Anterior cingulate cortex (tissue), 58 donors: Measurements from ENCODE around the gene SHISAL2A.

Experiments
- DNase-seq, 58 donors: peaks; one replicate each; lab custom pipeline; 2025; lab: John Stamatoyannopoulos, UW

Gene SHISAL2A

DNA sequence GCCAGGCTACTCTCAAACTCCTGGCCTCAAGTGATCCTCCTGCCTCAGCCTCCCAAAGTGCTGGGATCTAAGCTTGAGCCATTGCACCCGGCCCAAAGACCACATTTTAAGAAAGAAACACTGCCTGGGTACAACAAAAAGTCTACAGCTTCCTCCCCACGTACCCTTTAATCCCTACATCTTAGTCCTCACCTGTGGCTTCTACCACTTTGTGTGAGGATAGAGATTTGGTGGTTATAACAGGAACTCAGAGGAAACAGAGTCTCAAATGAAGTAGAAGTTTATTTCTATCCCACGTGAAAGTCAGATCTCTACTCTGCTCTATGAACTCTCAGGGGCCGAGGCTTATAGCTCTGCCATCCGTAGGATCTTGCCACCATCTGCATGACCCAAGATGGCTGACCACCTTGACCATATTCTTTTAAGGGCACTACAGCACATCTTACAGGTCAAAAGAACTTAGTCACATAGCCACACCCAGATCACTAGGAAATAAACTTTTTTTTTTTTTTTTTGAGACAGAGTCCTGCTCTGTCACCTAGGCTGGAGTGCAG is 17.4 kb upstream of the SHISAL2A start:
- DNase-seq, result no peak

DNA sequence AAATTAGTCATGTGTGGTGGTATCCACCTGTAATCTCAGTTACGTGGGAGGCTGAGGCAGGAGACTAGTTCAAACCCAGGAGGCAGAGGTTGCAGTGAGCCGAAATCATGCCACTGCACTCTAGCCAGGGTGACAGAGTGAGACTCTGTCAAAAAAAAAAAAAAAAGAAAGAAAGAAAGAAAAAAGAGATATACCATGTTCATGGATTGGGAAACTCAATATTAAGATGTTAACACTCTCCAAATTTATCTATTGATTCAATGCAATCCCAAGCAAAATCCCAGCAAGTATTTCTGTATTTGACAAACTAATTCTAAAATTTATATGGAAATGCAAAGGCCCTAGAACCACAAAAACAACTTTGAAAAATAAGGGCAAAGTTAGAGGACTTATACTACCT is 11.0 kb upstream of the SHISAL2A start:
- DNase-seq, result no peak

DNA sequence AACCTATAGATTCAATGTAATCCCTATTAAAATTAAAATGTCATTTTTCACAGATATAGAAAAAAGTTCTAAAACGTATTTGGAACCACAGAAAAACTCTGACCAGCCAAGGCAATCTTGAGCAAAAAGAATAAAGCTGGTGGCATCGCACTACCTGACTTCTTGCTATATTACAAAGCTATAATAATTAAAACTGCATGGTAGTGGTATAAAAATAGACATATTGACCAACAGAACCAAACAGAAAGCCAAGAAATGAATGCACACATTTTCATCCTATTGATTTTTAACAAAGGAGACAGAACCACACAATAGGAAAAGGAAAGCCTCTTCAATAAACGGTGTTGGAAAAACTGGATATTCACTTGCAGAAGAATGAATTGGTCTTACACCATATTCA is 9.2 kb upstream of the SHISAL2A start:
- DNase-seq, result no peak

DNA sequence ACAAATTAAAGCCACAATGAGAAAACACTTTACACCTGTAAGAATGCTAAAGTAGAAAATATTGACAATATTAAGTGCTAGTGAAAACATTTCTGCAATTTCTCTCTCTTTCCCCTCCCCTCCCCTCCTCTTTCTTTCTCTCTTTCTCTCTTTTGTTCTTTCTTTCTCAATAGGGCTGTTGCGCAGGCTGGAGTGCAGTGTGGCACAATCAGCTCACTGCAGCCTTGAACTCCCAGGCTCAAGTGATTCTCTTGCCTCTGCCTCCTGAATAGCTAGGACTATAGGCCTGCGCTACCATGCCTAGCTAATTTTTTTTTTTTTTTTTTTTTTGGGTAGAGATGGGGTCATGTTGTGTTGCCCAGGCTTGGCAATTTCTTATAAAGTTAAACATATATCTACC is 5.9 kb upstream of the SHISAL2A start:
- no peak for DNase-seq

DNA sequence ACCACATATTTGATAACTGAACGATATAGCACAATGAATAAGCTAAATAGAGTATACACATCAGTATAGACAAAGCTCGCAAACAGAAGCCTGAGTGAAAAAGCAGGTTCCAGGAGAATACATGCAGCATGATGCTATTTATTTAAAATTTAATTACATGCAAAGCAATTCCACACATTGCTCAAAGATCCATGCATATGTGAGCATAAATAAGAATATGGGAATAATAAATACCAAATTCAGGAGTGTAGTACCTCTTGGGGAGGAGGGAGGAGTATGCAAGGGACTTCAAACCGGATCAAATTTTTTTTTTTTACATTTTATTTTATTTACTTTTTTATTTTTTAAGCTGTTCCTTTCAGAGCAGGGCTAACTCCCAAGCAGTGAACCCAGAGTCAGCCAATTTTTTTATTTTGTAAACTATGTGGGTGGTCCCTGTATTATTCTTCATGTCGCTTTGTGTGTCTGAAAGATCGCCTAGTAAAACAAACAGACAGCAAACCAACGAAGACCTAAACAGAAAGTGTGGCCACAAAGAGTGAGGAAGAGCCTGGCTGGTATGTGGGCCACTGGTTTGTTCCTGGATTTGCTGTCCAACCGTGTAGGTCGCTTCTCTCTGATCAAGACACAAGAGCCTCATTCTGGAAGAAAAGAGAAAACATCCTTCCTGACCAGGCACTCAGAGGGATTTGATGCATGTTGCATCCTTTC is 4.2 kb upstream of the SHISAL2A start:
- DNase-seq, result no peak

DNA sequence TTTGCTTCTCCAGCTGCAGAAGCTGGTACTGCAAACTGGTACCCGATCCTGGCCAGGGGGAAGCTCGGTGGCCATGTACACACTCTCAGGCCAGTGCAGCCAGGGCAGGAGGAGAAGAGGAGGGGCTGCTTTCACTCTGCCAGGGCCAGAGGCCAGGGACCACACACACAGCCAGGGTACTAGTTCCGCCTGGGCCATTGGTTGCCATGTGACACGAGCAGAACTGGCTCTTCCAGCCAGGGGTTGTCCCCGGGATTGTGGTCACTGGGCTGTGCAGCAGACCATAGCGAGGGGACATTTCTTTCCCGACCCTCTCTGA is 3.7 kb upstream of the SHISAL2A start:
- peak in 50 of 58 donors; percentile 6 to 86 (median 52) for DNase-seq

DNA sequence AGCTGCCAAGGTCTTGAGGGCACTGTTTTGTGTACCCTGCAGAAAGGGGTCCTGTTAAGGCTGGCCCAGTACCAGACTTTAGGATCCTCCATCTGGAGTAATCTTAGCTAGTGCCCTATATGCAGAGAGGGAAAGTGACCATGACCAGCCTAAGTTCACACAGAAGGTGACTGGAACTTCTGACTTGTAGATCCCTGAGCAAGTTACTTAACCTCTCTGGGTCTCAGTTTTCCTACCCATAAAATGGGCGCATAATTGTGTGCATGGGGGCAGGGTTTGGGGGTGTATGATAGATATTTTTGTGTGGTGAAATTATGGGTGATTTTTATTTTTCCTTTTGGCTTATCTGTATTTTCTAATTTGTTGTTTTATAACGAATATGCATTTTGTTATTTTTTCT is 3.3 kb upstream of the SHISAL2A start:
- DNase-seq, result no peak

DNA sequence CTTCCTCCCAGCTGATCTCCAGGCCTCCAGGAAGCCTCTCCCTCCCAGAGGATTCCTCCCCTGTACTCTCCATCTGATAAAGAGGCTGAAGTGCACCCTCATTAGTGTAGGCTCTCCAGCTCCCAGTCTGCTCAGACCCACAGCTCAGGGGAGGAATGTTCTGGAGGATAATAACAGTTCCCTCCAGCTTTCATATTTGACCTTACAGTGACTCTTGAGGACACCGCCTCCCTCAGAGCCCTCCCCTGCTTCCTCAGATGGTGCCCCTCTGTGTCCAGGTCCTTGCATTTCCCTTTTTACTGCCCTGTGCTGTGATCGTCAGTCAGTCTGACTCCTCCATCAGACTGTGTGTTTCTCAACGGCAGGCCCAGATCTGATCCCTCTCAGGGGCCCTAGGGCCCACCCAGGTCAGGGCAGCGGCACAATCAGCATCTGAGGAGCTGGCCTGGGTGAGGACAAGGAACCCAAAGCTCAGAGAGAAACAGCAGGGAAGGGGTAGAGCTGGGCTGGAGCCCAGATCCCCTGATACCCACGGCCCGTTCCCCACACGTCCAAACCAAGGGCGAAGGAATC is 1.1 kb upstream of the SHISAL2A start:
- DNase-seq, result no peak

DNA sequence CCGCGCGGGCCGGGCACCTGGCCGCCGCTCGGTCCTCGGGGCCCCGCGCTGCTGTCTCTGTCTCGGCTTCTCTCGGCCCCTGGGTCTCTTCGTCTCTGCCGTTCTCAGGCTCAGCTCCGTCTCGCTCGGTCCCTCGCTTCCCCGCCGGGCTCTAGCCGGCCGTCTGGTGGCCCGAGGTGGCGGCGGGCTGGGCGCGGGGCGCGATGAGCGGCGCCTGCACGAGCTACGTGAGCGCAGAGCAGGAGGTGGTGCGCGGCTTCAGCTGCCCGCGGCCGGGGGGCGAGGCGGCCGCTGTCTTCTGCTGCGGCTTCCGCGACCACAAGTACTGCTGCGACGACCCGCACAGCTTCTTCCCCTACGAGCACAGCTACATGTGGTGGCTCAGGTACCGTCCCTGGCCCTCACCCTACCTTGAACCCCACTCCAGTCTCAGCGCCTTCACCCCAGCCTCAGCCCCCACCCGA is 355 bp downstream of the SHISAL2A start:
- no peak for DNase-seq

DNA sequence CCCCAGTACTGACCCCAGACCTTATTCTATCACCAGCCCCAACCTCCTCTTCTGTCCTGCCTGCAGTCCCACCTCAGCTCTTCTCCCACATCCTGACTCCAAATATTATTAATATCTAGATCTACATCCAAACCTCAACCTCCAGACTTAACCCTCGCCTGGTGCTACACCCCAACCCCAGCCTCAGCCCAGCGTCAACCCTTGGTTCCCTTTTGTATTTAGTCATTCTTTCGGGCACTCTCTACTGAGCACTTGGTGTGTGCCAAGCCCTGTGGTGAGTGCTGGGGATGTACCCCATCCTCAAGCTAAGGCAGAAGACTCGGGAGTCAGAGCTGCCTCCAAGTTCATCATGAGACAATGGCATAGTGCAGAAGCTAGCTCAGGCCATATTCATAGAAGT is 1.1 kb downstream of the SHISAL2A start:
- no peak for DNase-seq

DNA sequence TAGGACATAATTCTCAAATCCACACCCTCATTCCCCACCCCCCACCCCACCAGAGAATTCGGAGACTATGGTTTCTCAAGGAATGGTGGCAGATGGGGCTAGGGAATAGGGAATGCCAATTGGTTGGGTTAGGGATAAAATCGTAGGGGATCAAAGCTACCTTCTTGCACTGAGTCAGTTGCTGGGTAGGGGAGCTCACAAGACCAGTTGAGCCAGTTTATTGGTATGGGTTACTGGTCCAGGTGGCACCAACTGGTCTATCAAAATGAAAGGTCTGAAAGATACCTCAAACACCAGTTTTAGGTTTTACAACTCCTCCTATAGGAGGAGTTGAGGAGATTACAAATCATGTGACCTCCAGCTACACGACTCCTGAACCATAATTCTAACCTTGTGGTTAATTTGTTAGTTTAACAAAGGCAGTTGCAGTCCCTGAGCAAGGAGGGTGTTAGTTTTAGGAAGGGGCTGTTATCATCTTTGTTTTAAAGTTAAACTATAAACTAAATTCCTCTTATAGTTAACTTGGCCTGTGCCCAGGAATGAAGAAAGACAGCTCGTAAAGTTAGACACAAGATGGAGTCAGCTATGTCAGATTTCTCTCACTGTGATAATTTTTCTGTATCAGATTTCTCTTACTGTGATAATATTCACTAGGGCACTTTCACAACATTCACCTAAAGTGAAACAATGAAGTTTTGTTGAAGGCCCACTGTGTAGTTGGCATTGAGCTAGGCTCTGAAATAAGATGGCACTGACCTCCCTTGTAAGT is 2.5 kb downstream of the SHISAL2A start:
- no peak for DNase-seq

DNA sequence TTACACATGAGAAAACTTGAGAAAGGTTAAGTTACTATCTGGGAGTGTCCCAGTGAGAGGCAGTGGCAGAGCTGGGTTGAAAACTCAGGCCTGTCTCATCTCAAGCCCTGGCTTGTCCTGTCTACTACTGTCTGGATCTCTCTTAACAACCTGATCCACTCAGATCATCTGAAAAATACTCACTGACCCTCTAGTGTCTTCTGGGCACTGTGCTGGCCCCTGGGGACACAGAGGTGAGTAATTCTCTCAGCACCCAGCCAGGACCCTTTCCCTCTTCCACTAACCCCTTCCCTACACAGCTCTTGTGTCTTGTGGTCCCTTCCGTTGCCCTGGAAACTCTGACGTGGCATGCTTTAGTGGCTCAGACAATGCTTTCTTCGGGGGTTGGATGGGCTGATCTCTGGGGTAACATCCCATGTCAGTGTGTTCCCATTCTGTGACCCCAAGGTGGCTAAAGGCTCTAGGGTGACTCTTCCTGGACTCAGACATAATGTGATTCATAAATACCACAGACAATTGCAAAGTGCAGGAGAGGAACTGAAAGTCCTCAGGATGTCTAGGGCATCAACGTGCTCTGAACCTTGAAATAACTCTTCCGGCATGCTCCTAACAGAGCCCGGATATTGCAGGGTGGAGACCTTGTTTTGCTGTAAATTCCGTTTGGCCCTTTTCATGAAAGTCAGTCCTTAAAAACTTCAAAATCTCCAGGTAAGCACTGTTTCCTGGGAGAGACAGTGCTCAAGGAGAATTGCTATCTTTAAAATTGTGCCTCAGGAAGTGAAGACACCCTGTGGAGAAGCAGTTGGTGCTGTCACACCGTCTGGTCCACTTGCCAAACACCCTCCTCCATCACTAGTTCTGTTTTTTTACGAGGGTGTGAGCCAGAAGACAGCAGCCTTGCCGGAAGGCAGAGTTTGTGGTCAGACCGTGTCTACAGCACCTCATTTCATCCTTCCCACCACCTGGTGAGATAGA is 4.0 kb downstream of the SHISAL2A start:
- DNase-seq, result peak in 5 of 58 donors; percentile 1 to 14 (median 7)

DNA sequence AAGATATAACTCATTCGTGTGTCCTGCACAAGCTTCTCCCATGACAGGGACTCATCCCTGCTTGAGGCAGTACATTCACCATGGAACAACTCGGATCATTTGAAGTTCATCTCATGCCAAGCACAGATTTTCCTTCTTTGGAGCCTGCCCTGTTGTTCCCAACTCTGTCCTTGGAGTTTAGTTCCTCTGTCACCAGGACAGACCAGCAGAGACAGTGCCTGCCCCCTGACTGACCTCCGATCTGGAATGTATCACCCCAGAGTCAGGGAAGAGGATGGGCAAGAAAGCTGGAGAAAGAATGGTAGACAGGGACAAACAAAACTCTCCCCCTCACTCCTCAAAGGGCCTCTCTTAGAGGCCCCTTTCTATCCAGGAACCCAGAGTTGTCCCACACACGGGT is 5.0 kb downstream of the SHISAL2A start:
- DNase-seq, result no peak

DNA sequence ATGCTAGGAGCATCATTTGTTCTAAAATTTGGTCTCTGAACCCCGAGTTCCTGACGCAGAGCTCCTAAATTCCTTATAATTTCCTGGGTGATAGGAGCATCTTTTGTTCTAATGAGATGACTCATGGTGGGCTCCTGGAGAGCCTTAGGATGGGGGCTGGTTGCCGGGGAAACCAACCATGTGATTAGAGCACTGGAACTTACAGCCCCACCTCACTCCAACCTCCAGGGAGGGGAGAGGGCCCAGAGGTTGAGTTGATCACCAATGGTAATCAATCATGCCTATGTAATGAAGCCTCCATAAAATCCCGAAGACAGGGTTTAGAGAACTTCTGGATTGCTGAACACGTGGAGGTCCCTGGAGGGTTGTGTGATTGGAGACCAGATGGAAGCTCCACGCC is 7.7 kb downstream of the SHISAL2A start:
- DNase-seq, result no peak

DNA sequence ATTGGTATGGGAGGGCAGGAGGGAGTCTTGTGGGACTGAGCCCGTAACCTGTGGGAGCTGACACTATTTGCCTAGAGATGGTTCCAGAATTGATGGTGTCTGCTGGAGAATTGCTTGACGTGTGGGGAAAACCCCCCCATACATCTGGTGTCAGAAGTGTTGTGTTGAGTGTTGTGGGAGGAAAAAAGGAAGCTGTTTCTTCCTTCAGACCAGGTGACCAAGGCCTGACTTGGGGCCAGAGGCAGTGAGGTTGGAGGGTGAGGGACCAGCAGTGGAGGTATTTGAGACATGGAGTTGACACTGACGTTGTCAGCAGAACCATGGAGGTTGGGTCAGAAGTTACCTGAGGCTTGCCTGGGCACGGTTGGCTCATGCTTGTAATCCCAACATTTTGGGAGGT is 8.3 kb downstream of the SHISAL2A start:
- DNase-seq, result no peak

DNA sequence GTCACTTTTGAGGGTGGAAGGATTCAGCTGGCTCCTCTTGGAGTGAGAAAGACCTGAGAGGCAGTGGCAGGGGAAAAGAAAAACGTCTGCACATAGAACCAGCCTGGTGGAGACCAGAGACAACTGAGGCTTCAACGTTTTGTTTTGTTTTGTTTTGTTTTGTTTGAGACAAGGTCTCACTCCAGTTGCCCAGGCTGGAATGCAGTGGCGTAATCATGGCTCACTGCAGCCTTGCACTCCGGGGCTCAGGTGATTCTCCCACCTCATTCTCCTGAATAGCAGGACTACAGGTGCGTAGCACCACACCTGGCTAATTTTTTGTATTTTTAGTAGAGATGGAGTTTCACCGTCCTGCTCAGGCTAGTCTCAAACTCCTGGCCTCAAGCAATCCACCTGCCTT is 12.3 kb downstream of the SHISAL2A start:
- DNase-seq, result no peak

DNA sequence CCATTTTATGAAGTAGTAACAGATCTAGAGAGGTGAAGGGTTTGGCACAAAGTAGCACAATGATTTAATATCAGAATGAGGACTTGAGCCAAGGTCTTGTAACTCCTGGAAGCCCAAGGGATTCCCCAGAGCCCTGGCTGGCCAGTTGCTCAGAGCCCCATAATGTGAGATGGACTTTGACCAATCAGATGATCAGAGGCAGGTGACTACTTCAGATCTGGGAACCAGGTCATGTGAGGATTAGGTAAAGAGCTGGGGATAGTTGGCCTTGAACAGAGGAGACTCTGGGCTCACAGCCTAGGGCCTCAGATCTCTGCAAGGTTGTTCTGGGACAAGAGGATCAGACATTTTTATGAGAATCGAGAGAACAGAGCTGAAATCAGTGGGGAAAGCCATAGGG is 18.9 kb downstream of the SHISAL2A start:
- DNase-seq, result no peak

DNA sequence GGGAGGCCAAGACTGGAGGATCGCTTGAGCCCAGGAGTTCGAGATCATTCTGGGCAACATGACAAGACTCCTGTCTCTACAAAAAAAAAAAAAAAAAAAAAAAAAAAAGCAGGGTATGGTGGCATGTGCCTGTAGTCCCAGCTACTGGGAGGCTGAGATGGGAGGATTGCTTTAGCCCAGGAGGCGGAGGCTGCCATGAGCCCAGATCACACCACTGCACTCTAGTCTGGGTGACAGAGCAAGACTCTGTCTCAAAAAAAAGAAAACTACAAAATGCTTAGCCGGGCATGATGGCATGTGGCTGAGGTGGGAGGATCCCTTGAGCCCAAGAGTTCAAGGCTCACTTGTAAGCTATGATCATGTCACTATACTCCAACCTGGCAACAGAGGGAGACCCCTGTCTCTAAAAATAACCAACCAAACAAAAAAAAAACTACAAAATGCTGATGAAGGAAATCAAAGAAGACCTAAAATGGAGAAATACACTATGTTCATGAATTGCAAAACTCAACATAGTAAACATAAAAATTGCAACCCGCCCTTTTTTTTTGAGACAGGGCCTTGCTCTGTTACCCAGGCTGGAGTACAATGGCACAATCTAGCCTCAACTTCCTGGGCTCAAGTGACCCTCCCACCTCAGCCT is 20.4 kb downstream of the SHISAL2A start:
- DNase-seq, result no peak

DNA sequence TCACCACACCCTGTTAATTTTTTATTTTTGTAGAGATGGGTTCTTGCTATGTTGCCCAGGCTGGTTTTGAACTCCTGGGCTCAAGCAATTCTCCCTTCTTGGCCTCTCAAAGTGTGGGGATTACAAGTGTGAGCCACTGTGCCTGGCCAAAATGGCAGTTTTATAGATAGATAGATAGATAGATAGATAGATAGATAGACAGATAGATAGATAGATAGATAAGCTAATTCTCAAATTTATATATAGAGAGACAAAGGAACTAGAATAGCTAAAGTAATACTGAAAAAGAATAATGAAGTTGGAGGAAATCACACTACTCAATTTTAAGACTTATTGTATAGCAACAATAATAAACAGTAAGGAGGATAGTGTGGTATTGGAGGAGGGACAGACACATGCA is 21.1 kb downstream of the SHISAL2A start:
- DNase-seq, result no peak

DNA sequence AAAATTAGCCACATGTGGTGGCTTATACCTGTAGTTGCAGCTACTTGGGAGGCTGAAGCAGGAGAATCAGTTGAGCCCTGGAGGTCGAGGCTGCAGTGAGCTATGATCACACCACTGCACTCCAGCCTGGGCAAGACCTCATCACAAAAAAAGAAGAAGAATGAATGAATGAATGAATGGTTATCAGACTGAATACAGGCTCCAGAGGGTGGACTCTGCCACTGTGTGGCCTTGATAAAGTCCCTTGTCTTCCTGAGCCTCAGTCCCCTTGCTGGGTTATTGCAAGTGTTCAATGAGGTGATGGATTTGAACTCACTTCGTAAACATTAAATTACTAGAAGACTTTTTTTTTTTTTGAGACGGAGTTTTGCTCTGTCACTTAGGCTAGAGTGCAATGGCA is 24.7 kb downstream of the SHISAL2A start:
- DNase-seq, result no peak
